ENCODE measurements around the gene CACTIN.

The CACTIN gene

GRCh38 chr19:3609779-3610719 is 16.5 kb downstream of the CACTIN start:
- DNase-seq (ENCODE audit: low read depth) = no peak

GRCh38 chr19:3608750-3609322 is 17.8 kb downstream of the CACTIN start:
- DNase-seq (ENCODE audit: low read depth) = no peak

- no peak for DNase-seq (ENCODE audit: low read depth)
Measured at GRCh38 chr19:3608079-3608641, 18.4 kb downstream of the CACTIN start.

- no peak for DNase-seq (ENCODE audit: low read depth)
Measured at GRCh38 chr19:3607303-3608078, 19.1 kb downstream of the CACTIN start.

GRCh38 chr19:3606690-3607289 is 19.8 kb downstream of the CACTIN start, which contains the start of gene TBXA2R:
TBXA2R (minus strand) TSS chr19:3606875; CDS start chr19:3600634, 6,241 bp downstream.
- peak; percentile 32 for DNase-seq (ENCODE audit: low read depth)

GRCh38 chr19:3606174-3606689 is 20.4 kb downstream of the CACTIN start:
- no peak for DNase-seq (ENCODE audit: low read depth)

GRCh38 chr19:3605770-3606169 is 20.8 kb downstream of the CACTIN start:
- DNase-seq (ENCODE audit: low read depth) = no peak

- no peak for DNase-seq (ENCODE audit: low read depth)
Measured at GRCh38 chr19:3605361-3605760, 21.2 kb downstream of the CACTIN start.

- DNase-seq (ENCODE audit: low read depth) = no peak
Measured at GRCh38 chr19:3604987-3605343, 21.6 kb downstream of the CACTIN start.

- DNase-seq (ENCODE audit: low read depth) = no peak
Measured at GRCh38 chr19:3604227-3604986, 22.2 kb downstream of the CACTIN start.

- no peak for DNase-seq (ENCODE audit: low read depth)
Measured at GRCh38 chr19:3603121-3603811, 23.3 kb downstream of the CACTIN start.

GRCh38 chr19:3601021-3601420 is 25.6 kb downstream of the CACTIN start:
- no peak for DNase-seq (ENCODE audit: low read depth)

- no peak for DNase-seq (ENCODE audit: low read depth)
Measured at GRCh38 chr19:3599776-3600187, 26.8 kb downstream of the CACTIN start.

GRCh38 chr19:3595521-3596061 is 31.0 kb downstream of the CACTIN start:
- DNase-seq (ENCODE audit: low read depth) = no peak

GRCh38 chr19:3593156-3593555 is 33.4 kb downstream of the CACTIN start:
- no peak for DNase-seq (ENCODE audit: low read depth)

GRCh38 chr19:3591876-3592613 is 34.5 kb downstream of the CACTIN start:
- DNase-seq (ENCODE audit: low read depth) = no peak

- no peak for DNase-seq (ENCODE audit: low read depth)
Measured at GRCh38 chr19:3590991-3591659, 35.5 kb downstream of the CACTIN start.

- DNase-seq (ENCODE audit: low read depth) = no peak
Measured at GRCh38 chr19:3589949-3590348, 36.6 kb downstream of the CACTIN start.

- DNase-seq (ENCODE audit: low read depth) = no peak
Measured at GRCh38 chr19:3589439-3589838, 37.2 kb downstream of the CACTIN start.

Data from activated T-cell treated with anti-CD3 and anti-CD28 coated beads for 24 hours (primary cell).